ENCODE data around the gene BORCS6. TPM values are rescaled to one million over a fixed set of nuclear protein-coding genes. Genes with fewer than 3 reads are reported as not detected.

BORCS6 gene
- total RNA-seq, 1 experiment from 2014 or later = 6.4 TPM

DNA sequence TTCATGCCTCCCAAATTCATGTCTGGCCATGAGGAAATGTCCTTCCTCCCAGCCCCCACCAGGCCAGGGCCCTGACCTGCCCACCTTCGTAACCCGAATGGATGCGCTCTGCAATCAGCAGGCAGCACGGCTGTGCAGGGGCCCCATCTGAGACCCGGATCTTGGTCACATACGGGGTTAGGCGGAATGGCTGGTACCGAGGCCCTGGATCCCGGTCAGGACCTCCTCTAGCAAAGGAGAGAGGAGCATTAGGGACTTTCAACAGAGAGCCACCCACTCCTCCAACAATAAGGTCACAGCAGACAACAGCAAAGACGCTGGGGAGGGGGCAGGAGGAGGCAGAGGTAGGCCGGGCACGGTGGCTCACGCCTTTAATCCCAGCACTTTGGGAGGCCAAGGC lies 41.4 kb downstream of the BORCS6 start:
- Histone ChIP-seq H3K9ac (ENCODE audit: low read length) (no peak overlapping the region), H3K4me1 (ENCODE audit: control insufficient read depth in 1 of 2, insufficient read depth in 2 of 2, low read length in 2 of 2) (peaks cover 18 to 32% of the 10 kb centered on the region in 2 experiments), H3K4me2 (ENCODE audit: low read length) (no peak overlapping the region), H3K4me3 (replicated peaks in 1 of 2; ENCODE audit: low read depth in 1 of 2, low read length in 2 of 2) (no peak overlapping the region), H3K27ac (ENCODE audit: low read depth, low read length) (no peak overlapping the region), H3K36me3 (ENCODE audit: control insufficient read depth in 1 of 2, insufficient read depth in 2 of 2, low read length in 2 of 2) (peaks cover 42 to 63% of the 10 kb centered on the region in 2 experiments), H2AFZ (ENCODE audit: low read depth, low read length, poor library complexity, severe bottlenecking) (no peak overlapping the region), H3K9me2 (ENCODE audit: insufficient read depth) (no peaks in the 10 kb centered on the region), H3K27me3 (ENCODE audit: insufficient read depth, low read length) (no peaks in the 10 kb centered on the region), H4K20me1 (ENCODE audit: insufficient read depth) (no peaks in the 10 kb centered on the region), H3K79me2 (ENCODE audit: insufficient read depth, low read length) (peaks cover 38% of the 10 kb centered on the region), H3K9me3 (ENCODE audit: control insufficient read depth in 1 of 2, insufficient read depth in 1 of 2, low read depth in 1 of 2, low read length in 2 of 2) (no peaks in the 10 kb centered on the region)
- DNase-seq (ENCODE audit: low read depth, low spot score) (no peak), ATAC-seq (no peak)
- ChIA-PET CTCF (no interaction called here), POLR2A (no interaction called here), RAD21 (ENCODE audit: low non-redundant PET in 1 of 2, low total read pairs in 2 of 2, uncharacterized antibody in 2 of 2, unreplicated experiment in 2 of 2) (no interaction called here)
- TF ChIP-seq, protein P1, sequence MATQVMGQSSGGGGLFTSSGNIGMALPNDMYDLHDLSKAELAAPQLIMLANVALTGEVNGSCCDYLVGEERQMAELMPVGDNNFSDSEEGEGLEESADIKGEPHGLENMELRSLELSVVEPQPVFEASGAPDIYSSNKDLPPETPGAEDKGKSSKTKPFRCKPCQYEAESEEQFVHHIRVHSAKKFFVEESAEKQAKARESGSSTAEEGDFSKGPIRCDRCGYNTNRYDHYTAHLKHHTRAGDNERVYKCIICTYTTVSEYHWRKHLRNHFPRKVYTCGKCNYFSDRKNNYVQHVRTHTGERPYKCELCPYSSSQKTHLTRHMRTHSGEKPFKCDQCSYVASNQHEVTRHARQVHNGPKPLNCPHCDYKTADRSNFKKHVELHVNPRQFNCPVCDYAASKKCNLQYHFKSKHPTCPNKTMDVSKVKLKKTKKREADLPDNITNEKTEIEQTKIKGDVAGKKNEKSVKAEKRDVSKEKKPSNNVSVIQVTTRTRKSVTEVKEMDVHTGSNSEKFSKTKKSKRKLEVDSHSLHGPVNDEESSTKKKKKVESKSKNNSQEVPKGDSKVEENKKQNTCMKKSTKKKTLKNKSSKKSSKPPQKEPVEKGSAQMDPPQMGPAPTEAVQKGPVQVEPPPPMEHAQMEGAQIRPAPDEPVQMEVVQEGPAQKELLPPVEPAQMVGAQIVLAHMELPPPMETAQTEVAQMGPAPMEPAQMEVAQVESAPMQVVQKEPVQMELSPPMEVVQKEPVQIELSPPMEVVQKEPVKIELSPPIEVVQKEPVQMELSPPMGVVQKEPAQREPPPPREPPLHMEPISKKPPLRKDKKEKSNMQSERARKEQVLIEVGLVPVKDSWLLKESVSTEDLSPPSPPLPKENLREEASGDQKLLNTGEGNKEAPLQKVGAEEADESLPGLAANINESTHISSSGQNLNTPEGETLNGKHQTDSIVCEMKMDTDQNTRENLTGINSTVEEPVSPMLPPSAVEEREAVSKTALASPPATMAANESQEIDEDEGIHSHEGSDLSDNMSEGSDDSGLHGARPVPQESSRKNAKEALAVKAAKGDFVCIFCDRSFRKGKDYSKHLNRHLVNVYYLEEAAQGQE (IDR thresholded peaks at IDR 0.05; ENCODE audit: low read depth) = no peak
- TF ChIP-seq, protein P2, sequence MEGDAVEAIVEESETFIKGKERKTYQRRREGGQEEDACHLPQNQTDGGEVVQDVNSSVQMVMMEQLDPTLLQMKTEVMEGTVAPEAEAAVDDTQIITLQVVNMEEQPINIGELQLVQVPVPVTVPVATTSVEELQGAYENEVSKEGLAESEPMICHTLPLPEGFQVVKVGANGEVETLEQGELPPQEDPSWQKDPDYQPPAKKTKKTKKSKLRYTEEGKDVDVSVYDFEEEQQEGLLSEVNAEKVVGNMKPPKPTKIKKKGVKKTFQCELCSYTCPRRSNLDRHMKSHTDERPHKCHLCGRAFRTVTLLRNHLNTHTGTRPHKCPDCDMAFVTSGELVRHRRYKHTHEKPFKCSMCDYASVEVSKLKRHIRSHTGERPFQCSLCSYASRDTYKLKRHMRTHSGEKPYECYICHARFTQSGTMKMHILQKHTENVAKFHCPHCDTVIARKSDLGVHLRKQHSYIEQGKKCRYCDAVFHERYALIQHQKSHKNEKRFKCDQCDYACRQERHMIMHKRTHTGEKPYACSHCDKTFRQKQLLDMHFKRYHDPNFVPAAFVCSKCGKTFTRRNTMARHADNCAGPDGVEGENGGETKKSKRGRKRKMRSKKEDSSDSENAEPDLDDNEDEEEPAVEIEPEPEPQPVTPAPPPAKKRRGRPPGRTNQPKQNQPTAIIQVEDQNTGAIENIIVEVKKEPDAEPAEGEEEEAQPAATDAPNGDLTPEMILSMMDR (IDR thresholded peaks at IDR 0.05 in 2 of 3, conservative IDR thresholded peaks at IDR 0.05 in 1 of 3; ENCODE audit: borderline replicate concordance in 1 of 3, insufficient read depth in 1 of 3, low read depth in 2 of 3, low read length in 2 of 3) = no peak
- TF ChIP-seq ZNF274 (IDR thresholded peaks at IDR 0.05; ENCODE audit: low read depth, low read length) (no peak), EGR1 (IDR thresholded peaks at IDR 0.05; ENCODE audit: low read depth) (no peak), JUND (IDR thresholded peaks at IDR 0.05) (no peak), FOSL1 (IDR thresholded peaks at IDR 0.05; ENCODE audit: low read depth) (no peak), SRF (IDR thresholded peaks at IDR 0.05; ENCODE audit: low read depth) (no peak), EZH2 (IDR thresholded peaks at IDR 0.05) (no peak), EZH2phosphoT487 (IDR thresholded peaks at IDR 0.05; ENCODE audit: borderline replicate concordance) (no peak), SIN3A (IDR thresholded peaks at IDR 0.05; ENCODE audit: low read depth) (no peak)
- TF ChIP-seq, protein P3, sequence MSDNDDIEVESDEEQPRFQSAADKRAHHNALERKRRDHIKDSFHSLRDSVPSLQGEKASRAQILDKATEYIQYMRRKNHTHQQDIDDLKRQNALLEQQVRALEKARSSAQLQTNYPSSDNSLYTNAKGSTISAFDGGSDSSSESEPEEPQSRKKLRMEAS (IDR thresholded peaks at IDR 0.05) = no peak
- no TSS peak for BruUV-seq (replicated peaks)
- intact Hi-C loops (cut with micrococcal nuclease) = no loop called here
